PFSK-1 (cell line): ENCODE results near the gene RALGPS1.

Experiments
- FOXP2 ChIP-seq: optimal IDR thresholded peaks from 2 replicates; pipeline ENCODE3; 2011; ENCODE audit warnings: borderline replicate concordance, control low read depth, inconsistent platforms; ENCODE audit not compliant: insufficient read depth; ENCODE audit errors: extremely low read length, extremely low read depth
- POLR2AphosphoS5 ChIP-seq: IDR thresholded peaks from 2 replicates; pipeline ENCODE4 v1.6.1; 2012; ENCODE audit warnings: low read depth, mild to moderate bottlenecking, control low read depth, low read length, moderate library complexity
- REST ChIP-seq, 2 experiments: IDR thresholded peaks; 2 replicates each; pipeline versions ENCODE4 v1.6.1 to v1.8.0; 2011 to 2012; ENCODE audit warnings: low read depth in 2 of 2, low read length in 2 of 2, control low read depth in 1 of 2, inconsistent platforms in 1 of 2, mild to moderate bottlenecking in 1 of 2, moderate library complexity in 1 of 2; ENCODE audit not compliant: insufficient read depth in 1 of 2
- SIN3A ChIP-seq: IDR thresholded peaks from 2 replicates; pipeline ENCODE4 v1.6.1; 2012; ENCODE audit warnings: mild to moderate bottlenecking, low read length, moderate library complexity, borderline replicate concordance; ENCODE audit not compliant: insufficient read depth

GRCh38 chr9:127142291-127142690, 227.7 kb downstream of the RALGPS1 start:
- TF ChIP-seq FOXP2, result no peak
- TF ChIP-seq POLR2AphosphoS5, result no peak
- no peak for TF ChIP-seq REST (IDR thresholded peaks at IDR 0.05; ENCODE audit: insufficient read depth in 1 of 2, low read depth in 2 of 2, low read length in 2 of 2)
- TF ChIP-seq SIN3A, result no peak
